Ammon's horn (tissue), 1 donor: Measurements from ENCODE around the gene IGSF11.
"Not testable (repeated sequence)": the region's sequence is repeated elsewhere in the genome, so short reads cannot be mapped to it uniquely, and the experiment has no call there.

Experiments
- DNase-seq: peaks from one replicate; pipeline ENCODE4 v3.0.0-alpha.2; 2016; ENCODE audit warnings: low spot score

IGSF11 gene

DNA sequence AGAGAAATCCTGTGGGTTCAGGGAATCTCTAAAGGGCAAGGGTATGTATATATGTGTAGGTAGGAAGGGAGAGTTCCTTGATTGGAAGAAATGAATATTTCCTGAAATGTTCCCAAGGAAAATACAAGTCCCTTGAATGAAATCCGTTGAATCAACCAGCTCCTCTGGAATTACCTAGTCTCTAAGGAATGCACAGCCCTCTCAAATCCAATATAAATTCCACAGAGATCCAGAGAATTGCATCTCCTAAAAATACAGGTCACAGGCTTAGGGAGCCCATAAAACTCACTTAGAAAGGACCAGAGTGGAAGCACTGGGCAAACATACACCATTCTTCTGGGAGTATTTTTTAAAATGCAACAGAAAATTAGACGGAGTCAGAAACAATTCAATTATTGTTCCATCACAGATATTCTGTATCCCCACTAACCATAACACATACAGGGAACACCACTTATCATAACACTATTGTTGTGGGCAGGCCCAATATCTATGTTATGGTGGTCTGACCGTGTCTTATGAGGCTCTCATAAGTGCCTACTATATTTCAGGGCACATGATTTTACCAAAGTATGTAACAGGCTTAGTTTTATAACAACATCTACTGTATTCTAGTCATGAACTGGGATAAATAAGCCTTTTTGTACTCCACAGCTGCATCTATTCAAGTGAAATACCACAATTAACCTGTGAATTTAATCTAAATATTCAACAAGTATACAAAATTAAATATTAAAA, 43.7 kb downstream of the IGSF11 start:
- peak; percentile 24 for DNase-seq

DNA sequence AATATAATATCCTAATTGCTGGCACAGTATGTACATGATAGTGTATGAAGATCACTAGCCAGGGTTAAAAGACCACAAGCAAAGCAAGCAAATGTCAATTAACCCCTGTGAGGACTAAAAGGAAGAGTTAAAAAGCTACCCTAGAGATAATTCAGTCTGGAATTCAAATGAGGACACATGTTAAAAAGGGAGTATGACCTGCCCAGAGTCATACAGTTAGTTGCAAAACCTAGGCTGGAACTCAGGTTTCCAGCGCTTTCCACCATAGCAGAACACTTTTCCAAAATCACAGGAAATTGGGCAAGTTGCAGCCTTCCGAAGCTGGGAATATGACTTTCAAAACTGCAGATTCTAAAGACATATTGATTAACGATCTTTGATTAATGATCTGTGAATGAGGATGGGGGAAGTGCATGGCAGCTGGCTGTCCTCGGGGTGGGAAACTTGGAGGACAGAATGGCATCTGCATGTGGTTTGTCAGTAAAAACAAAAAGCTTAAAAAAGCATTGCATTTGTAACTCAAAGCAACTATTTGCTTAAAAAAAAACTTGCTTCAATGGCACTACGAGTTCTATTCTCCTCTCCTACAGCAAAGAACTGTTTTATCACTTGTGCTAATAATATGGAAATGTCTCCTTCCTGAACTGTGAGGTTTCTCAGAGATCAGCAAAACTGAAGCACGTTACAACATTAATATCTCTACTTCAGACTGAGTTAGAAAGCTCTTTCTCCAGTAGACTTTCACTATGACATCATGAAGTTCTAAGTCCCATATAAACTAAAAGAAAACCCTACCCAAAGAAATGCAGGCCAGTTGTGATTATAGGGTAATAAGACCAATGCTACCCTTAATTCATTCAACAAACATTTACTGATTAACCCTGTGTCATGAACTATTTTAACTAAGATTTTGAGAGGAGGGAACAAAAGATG, 46.2 kb downstream of the IGSF11 start:
- no peak for DNase-seq

DNA sequence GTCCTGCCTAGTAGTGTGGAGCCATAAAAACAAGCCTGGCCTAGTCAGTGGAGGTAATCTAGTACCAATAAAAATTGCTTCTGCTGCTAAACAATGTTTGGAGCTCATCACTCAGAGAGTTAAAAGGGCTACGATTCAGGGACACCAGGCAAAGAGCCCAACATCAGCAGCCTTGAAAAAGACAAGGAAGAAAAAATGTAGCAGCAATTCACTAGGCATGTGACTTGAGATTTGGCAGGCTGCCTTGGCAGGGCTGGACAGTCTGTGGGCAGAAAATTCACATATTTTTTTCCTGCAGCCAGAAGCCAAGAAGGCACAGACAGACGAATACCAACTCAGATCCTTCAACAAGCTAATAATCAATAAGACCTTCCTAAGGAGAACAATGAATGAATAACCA, 47.2 kb downstream of the IGSF11 start:
- peak; percentile 91 for DNase-seq

DNA sequence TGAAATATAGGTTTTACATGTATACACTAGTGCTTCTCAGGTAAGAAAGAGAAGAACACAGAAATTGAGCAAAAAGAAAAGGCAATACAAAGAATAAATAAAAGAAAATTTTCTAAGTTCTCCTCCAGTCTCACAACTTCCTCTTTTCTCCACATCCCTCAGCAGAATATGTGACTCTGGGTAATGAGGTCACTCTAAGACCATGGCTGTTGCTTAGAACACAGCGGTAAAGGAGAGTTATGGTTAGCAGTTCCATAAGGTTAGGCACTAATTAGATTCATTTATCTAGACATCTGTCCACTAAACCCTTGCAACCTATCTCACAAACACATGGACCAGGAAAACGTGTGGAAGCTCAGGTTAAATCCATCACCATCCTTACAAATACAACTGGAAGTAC, 47.9 kb downstream of the IGSF11 start:
- DNase-seq, result no peak

DNA sequence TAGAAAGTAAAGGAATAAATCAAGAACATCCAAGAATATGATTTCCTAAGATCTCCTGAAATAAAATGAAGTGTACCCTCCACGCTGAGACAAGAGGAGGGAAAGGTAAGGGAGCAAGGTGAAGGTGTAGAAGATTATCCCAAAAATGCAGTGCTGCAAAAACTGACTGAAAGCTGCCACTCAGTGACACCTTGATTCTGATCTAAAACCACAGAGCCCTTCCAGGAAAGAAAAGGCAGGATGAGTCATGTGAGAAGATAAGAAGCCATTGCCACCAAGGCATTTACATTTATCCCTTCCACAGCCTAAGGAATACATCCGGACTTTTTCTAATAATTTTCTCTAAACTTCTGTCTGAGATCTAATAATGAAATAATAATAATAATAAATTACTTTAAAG, 49.9 kb downstream of the IGSF11 start:
- DNase-seq, result no peak

DNA sequence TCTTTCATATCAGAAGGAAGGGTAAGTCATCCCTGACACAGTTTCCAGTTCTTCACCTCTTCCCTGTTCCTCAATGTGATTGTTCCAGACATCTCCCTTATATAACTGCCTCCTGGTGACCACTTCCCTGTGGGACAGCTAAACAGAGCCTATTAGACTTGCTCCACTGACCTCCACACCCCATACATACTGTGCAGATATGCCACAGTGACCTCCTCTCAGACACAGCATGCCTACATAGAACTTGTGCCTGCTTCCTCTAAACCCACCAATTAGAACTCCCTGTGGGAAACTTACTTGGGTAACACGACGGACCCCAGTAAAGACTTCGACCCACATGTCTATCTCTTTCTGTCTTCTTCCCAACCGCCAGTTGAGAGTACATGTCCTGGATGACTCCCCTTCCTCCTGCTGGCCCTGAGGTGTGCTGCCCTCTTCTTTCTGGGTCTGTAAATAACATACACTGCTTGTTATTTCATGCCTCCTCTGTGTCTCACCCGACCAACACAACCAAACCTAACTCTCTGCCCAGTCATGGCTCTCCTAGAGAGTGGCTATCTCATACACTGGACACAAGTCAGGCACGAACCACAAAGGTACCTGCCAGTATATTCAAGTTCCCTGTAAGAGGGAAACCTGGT, 53.0 kb downstream of the IGSF11 start:
- DNase-seq, result no peak

DNA sequence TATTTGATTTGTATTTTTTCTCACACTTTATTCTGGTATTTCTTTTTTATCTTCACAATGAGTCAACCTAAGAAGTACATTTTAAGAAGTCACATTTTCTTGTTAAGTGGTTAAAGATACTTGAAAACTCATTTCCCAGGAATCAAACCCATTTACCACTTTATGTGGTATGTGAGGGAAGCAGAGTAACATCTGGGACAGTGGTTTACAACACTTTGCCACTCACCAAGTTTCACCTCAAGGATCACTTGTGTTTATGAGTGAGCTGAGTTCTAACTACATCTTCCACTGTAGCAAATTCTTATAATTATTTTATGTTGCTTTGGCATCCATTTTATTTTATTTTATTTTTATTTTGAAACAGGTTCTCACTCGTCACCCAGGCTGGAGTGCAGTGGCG, 53.8 kb downstream of the IGSF11 start:
- no peak for DNase-seq

DNA sequence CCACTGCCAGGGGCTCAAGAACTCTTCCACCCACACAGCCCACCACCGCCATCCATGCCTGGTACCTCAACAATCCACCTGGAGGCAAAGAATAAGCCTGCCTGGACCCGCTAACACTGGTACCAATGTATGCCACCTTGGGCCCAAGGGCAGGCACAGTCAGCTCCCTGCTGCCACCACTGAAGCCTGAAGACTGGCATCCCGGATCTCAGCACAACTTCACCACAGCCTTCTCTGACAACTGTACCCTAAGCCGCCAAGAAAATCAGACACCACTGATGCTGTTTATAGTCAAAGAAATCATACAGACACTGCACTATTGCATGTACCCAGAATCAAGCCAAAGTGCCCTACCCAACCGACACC, 56.3 kb downstream of the IGSF11 start:
- no peak for DNase-seq

DNA sequence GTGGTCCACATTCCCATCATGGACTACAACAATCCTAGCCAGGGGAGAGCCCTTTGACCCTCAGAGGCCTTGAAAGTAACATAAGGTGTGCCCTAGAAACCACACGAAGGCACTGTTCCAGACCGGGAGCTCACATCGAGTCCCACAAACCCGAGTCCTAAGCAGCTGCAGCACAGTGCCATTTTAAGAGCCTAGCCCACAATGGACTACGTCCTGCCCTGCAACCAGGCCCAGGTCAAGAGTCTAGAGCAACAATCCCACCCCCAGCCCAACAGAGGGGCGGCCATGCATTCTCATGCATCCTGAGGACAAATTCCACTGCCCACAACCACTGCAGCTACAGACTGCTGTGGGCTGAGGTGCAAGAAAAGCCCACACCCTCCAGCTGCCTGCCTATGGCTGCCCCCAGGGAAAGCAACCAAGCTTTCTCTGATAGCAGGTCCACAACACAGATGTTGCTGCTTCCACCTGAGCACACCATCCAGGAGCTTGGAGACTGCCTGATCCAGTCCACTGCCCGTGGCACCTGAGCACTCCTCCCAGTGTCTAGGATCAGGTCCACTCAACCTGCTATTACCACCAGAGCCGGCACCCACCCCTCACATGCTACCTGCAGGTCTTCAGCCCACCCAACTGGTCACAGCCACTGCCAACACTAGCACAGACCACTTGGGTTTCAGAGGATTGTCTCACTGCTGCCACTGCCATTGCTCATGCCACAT, 56.8 kb downstream of the IGSF11 start:
- DNase-seq, result no peak

DNA sequence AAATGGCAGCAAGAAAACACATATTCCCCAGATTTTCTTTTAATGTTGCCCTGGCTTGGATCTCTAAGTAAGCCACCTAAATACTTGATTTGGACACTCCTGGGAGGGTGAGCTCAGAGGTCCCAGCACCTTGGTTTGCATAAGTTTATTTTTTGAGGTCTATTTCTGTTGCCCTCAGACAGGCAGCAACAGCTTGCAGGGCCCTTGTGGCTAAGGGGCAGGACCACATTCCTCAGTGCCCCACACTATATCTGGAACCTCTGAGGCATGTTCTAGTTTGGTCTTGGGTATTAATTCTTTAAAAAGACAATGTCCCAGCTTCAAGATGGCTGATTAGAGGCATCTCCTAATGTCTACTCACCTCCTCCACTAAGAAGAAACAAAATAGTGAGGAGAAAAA, 57.5 kb downstream of the IGSF11 start:
- no peak for DNase-seq

DNA sequence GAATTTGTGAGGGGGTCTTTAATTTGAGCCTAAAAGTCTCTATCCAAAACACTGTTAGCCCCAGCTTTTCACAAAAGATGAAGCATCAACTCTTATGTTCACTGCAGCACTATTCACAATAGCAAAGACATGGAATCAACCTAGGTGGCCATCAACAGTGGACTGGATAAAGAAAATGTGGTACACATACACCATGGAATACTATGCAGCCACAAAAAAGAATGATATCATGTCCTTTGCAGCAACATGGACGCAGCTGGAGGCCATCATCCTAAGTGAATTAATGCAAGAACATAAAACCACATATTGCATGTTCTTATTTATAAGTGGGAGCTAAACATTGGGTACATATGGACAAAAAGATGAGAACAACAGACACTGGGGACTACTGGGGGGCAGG, 59.2 kb downstream of the IGSF11 start:
- DNase-seq, result not testable (repeated sequence)

DNA sequence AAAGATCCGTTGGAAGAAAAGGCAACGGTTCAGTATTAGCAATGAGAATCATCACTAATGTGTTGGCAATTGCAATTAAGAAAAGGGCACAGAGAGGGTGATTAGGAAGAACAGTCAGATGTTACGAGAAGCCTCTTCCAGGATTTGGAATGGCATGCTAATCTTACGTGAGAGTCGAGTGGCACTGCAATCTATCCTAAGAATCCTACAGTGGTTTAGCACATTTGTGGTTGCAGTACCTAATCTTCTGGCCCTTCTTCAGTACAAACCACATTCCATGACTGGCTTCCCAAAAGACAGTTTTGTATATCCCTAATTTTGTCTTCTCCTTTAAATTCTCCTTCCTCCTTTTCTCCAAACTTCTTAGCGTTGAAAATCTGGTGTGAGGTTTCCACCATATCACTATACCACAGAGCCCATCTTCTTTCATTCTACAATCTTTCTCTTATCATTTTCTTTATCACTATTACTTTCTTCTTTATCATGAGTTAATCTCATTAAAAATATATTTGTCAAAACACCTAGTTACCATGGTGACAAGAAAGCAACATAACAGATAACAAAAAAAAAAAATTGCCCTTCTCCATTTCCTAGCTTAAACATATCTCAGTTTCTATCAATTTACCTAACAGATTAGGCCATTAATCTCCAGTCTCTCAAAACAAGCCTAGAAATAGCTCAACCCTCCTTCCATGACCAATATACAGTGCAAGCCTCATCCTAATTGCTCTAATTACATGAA, 60.1 kb downstream of the IGSF11 start:
- no peak for DNase-seq

DNA sequence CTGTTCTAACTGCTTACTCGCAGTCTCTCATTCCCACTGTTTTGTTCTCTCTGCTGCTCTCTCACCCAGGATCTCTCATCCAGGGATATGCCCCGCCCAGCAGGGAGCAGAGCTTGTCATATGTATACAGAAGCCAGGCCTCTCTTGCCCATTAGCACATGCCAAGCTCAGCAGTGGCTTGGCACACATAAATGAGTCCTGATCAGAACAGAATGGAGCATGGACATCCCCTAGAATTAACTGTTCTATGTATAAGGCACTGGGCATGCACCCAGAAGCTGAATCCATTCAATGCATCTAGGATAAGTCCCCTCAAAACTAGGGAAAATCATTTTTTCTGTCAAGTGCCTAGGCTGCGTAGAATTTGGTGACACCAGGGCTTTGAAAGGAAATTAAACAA, 61.6 kb downstream of the IGSF11 start:
- peak; percentile 82 for DNase-seq

DNA sequence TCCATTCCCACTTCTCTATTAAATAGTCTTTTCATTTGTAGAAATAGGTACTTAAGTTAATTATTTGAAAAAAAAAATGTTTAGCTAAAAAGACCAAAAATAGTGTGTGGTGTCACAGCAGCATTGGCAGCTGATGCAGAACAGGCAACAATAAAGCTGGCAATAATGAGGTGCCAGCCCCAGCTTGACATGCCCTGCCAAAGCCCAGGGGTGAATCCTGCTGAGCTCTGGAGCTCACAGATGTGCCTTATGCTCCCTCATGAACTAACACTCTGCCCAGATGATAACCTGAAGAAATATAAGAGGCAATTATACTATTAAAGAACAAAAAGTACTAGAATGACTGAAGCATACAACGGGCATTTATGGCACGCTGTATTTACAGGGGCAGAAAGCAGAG, 63.8 kb downstream of the IGSF11 start:
- DNase-seq, result peak; percentile 73

DNA sequence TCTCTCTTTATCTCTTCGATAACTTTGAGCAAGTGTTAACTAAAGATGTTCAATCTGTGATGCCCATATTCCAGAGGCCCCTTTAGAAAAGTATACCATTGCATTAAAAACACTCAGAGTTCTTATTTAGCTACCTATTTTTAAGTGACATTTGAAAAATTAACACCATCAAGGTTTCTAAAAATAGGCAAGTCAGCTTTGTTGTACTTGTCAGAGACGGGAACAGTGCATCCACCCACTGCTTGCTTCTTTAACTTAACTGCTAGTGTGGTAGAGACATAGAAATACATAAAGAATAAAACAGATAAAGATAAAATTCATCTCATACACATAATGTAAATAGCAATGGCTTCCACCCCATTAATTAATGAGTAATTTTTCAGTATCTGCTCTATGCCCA, 66.0 kb downstream of the IGSF11 start:
- DNase-seq, result no peak

DNA sequence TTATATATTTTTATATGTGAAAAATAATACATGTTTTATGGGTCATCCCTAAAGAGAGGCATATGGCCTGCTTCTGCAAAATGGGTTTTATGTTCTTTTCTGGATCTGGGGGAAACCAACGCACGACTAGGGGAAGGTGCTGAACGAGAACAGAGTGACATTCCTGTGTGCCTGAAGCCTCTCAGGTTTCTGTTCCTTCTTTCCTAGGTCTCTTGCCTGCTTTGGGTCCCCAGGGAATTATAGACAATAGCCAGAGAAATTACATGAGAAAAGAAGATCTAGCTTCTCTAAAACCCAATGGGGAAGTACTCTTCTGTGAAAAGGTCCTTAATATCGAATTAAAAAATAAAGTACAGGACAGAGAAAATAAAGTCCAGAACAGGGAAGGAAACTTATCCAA, 66.5 kb downstream of the IGSF11 start:
- no peak for DNase-seq

DNA sequence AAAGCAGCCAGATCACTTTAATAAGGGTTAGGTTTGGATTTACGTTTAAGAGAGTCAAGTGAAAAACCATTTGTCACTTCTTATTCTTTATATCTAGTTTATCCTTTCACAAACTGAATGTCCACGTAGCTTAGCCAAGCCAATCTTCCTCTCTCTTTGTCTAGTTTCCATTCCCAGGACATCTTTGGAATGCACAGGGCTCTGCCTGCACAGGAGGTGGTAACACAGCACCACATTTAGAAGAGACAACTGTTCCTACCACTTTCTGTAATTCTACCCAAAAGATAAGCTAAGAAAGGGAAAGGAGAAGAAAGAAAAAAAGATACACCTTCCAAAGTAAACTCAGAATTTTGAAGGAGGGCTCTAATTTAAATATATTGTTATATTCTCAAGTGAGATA, 67.9 kb downstream of the IGSF11 start:
- no peak for DNase-seq

DNA sequence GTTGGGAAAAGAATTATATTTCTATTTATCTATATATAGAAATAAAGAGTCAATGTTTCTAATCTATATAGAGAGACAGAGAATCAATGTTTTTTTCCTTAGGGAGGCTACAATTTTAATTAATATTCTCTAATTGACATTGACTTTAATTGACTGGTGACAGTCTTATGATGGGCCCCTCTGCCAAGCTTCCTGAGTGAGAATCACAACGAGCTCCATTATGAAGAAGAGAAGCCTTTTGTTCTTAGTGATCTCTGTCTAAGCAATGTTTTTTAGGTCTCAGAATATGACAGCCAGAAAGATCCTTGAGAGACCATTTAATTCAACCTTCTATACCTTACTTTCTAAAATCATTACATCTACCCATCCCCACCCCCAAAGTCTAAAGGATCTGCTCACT, 70.9 kb downstream of the IGSF11 start:
- no peak for DNase-seq

DNA sequence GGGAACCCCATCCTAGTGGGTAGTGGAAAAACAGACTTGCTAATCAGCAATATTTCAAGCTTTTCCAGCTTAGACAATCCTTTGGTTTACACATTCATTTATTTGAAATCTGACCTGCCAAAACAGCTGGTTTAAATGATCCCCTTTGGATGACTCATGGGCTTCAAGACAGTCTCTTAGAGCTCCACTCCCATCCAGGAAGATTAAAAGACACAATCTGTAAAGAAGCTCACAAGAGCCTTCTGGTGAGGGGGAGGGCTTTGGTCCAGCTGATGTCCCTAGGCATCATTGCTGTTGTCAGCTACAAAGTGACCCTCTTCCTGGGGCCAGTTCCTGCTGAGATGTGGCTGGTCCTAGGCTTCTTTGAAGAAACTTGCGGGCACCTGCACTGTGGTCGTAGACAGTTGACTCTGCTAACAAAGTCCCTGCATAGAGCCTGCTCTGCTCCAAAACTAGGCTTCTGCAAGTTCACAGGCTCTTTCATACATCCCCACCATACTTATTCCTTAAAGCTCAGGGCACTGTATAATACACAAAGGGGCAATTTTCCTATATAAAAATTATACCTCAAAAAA, 73.7 kb downstream of the IGSF11 start:
- no peak for DNase-seq

DNA sequence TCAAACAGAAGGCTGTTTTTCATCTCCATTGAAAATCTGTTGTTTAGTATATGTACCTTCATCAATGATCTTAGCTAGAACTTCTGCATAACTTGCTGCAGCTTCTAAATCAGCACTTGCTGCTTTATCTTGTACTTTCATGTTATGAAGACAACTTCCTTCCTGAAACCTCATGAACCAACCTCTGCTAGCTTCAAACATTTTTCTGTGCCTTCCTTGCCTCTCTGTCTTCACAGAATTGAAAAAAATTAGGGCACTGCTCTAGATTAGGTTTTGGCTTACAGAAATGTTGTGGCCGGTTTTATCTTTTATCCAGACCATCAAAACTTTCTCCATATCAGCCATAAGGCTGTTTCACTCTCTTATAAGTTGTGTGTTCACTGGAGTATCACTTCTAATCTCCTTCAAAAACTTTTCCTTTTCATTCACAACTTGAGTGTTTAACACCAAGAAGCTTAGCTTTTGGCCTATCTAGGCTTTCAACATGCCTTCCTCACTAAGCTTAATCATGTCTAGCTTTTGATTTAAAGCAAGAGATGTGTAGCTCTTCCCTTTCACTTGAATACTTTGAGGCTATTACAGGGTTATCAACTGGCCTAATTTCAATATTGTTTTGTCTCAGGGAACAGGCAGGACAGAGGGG, 78.6 kb downstream of the IGSF11 start:
- no peak for DNase-seq

DNA sequence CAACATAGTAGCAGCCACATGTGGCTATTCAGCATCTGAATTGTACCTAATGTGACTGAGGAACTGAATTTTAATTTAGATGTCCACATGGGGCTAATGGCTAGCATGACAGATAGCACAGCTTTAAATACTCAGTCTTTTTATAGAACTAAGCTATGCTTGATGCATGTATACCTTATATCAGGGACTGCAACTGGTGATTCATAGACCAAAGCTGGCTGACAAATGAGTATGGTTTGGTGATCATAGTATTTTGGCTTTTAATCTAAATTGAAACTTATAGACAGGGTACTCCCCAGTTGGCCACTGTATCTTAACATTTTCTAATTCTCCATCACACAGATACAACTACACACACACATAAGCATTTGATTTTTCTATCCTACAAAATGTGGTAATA, 83.6 kb downstream of the IGSF11 start:
- no peak for DNase-seq
